Activated CD4-positive, alpha-beta T cell treated with anti-CD3 and anti-CD28 coated beads for 36 hours (primary cell): Measurements from ENCODE around the gene TMEM92. TPM values are rescaled to one million over a fixed set of nuclear protein-coding genes. Genes with fewer than 3 reads are reported as not detected.

Experiments
- ATAC-seq: fragments of 200-7000 bp; cut with Tn5 transposase; one replicate; pipeline ENCODE4 v1.10.0; 2021; ENCODE audit warnings: mild to moderate bottlenecking, moderate library complexity
- CTCF ChIA-PET: fragments of 350-600 bp; sonication (Branson Sonifier 250); formaldehyde crosslinking; loops from one replicate; lab custom pipeline; 2021; ENCODE audit warnings: antibody characterized with exemption; lab: Charles Lee
- POLR2A ChIA-PET: fragments of 350-600 bp; sonication (Branson Sonifier 250); formaldehyde crosslinking; loops from one replicate; lab custom pipeline; 2021; ENCODE audit warnings: antibody characterized with exemption, inconsistent platforms; lab: Charles Lee
- DNase-seq: peaks from one replicate; pipeline ENCODE4 v3.0.0-alpha.2; 2020
- H3K27ac Mint-ChIP-seq: one replicate; pipeline ENCODE4 v1.8.0; 2021; ENCODE audit warnings: mixed read lengths
- H3K27me3 Mint-ChIP-seq: one replicate; pipeline ENCODE4 v1.8.0; 2021; ENCODE audit warnings: mixed read lengths
- H3K36me3 Mint-ChIP-seq: one replicate; pipeline ENCODE4 v1.8.0; 2021; ENCODE audit warnings: low read depth, mixed read lengths
- H3K4me1 Mint-ChIP-seq: one replicate; pipeline ENCODE4 v1.8.0; 2021; ENCODE audit warnings: mixed read lengths
- H3K4me3 Mint-ChIP-seq: one replicate; pipeline ENCODE4 v1.8.0; 2021; ENCODE audit warnings: mild to moderate bottlenecking, moderate library complexity, mixed read lengths
- H3K9me3 Mint-ChIP-seq: one replicate; pipeline ENCODE4 v1.8.0; 2021; ENCODE audit warnings: low read depth, mixed read lengths
- intact Hi-C, 2 experiments: fragments of 100-400 bp; cut with DNase I in 1 of 2; cut with micrococcal nuclease in 1 of 2; formaldehyde crosslinking; loops; one replicate each; pipeline versions ENCODE4 v1.14.2 to v1.15.1; 2022 to 2024; cut with DNase I, micrococcal nuclease
- total RNA-seq, 2 experiments: library from RNA; stranded (reverse); gene quantifications; one replicate each; pipeline ENCODE4 v1.2.3, GENCODE V29; 2021

Gene TMEM92
- total RNA-seq, 2 experiments from 2014 or later: 0.23 TPM

GRCh38 chr17:50263331-50264262 is 10.7 kb upstream of the TMEM92 start:
- peaks cover 2% of the 10 kb centered on the region for H3K27me3 Mint-ChIP-seq
- intact Hi-C loops: no loop called here
- no peaks in the 10 kb centered on the region for H3K36me3 Mint-ChIP-seq
- ChIA-PET POLR2A (no interaction called here), CTCF (interaction anchor here (0.8 to 1.4 kb wide), 2 partner anchors 8 to 11 kb away, joined by 4 to 5 read pairs; no protein-coding TSS in a partner anchor)
- no peaks in the 10 kb centered on the region for H3K9me3 Mint-ChIP-seq
- no peak for ATAC-seq
- no peak overlapping the region for H3K4me3 Mint-ChIP-seq
- no peak overlapping the region for H3K27ac Mint-ChIP-seq
- DNase-seq: no peak
- H3K4me1 Mint-ChIP-seq: no peaks in the 10 kb centered on the region

GRCh38 chr17:50264263-50265113 is 9.8 kb upstream of the TMEM92 start:
- ChIA-PET POLR2A (no interaction called here), CTCF (interaction anchor here (1.3 to 1.8 kb wide), 2 partner anchors 10 to 63 kb away, joined by 4 to 5 read pairs; partner anchors contain the start of genes COL1A1 and TMEM92)
- DNase-seq (no peak), ATAC-seq (no peak)
- peaks cover 2% of the 10 kb centered on the region for H3K27me3 Mint-ChIP-seq
- no peaks in the 10 kb centered on the region for H3K4me1 Mint-ChIP-seq
- no peak overlapping the region for H3K27ac Mint-ChIP-seq
- H3K36me3 Mint-ChIP-seq: no peaks in the 10 kb centered on the region
- no peak overlapping the region for H3K4me3 Mint-ChIP-seq
- intact Hi-C loops: no loop called here
- no peaks in the 10 kb centered on the region for H3K9me3 Mint-ChIP-seq

- H3K27me3 Mint-ChIP-seq: peaks cover 2% of the 10 kb centered on the region
- H3K27ac Mint-ChIP-seq: no peak overlapping the region
- no peaks in the 10 kb centered on the region for H3K36me3 Mint-ChIP-seq
- ATAC-seq (no peak), DNase-seq (no peak)
- ChIA-PET POLR2A (no interaction called here), CTCF (interaction anchor here (1.3 to 1.8 kb wide), 3 partner anchors 9 to 64 kb away, joined by 4 to 5 read pairs (median 4); partner anchors contain the start of genes COL1A1 and TMEM92)
- H3K9me3 Mint-ChIP-seq: no peaks in the 10 kb centered on the region
- no peaks in the 10 kb centered on the region for H3K4me1 Mint-ChIP-seq
- intact Hi-C loops: no loop called here
- H3K4me3 Mint-ChIP-seq: no peak overlapping the region
These were observed 9.1 kb upstream of the TMEM92 start for GRCh38 chr17:50265212-50265611.

- no peak overlapping the region for H3K27ac Mint-ChIP-seq
- no peak overlapping the region for H3K4me3 Mint-ChIP-seq
- H3K36me3 Mint-ChIP-seq: no peaks in the 10 kb centered on the region
- H3K4me1 Mint-ChIP-seq: no peaks in the 10 kb centered on the region
- peaks cover 2% of the 10 kb centered on the region for H3K27me3 Mint-ChIP-seq
- POLR2A ChIA-PET: no interaction called here
- ATAC-seq: no peak
- no peak for DNase-seq
- CTCF ChIA-PET: interaction anchor here (1.3 to 1.8 kb wide), 3 partner anchors 9 to 64 kb away, joined by 4 to 5 read pairs (median 4); partner anchors contain the start of genes COL1A1 and TMEM92
- intact Hi-C loops: no loop called here
- H3K9me3 Mint-ChIP-seq: no peaks in the 10 kb centered on the region
These were observed 8.5 kb upstream of the TMEM92 start for GRCh38 chr17:50265690-50266315.

- CTCF ChIA-PET: interaction anchor here (1.3 to 3.7 kb wide), 3 partner anchors 8 to 65 kb away, joined by 4 to 29 read pairs (median 5); partner anchors contain the start of genes COL1A1 and TMEM92
- Mint-ChIP-seq H3K27me3 (peaks cover 2% of the 10 kb centered on the region), H3K4me3 (no peak overlapping the region), H3K27ac (no peak overlapping the region), H3K4me1 (no peaks in the 10 kb centered on the region), H3K9me3 (no peaks in the 10 kb centered on the region), H3K36me3 (no peaks in the 10 kb centered on the region)
- POLR2A ChIA-PET: no interaction called here
- DNase-seq (no peak), ATAC-seq (no peak)
- intact Hi-C loops: no loop called here
These were observed 7.7 kb upstream of the TMEM92 start for GRCh38 chr17:50266384-50267073.

GRCh38 chr17:50267074-50267841 is 7.0 kb upstream of the TMEM92 start:
- ATAC-seq (no peak), DNase-seq (peak; percentile 3)
- H3K27me3 Mint-ChIP-seq: peaks cover 4% of the 10 kb centered on the region
- no peaks in the 10 kb centered on the region for H3K4me1 Mint-ChIP-seq
- H3K9me3 Mint-ChIP-seq: no peaks in the 10 kb centered on the region
- no peak overlapping the region for H3K27ac Mint-ChIP-seq
- CTCF ChIA-PET: interaction anchor here (0.5 to 3.7 kb wide), 6 partner anchors 50 to 381 kb away, joined by 3 to 29 read pairs (median 4); partner anchors contain the start of gene COL1A1
- POLR2A ChIA-PET: no interaction called here
- intact Hi-C loops: no loop called here
- H3K36me3 Mint-ChIP-seq: no peaks in the 10 kb centered on the region
- H3K4me3 Mint-ChIP-seq: no peak overlapping the region

- peaks cover 10% of the 10 kb centered on the region for H3K27me3 Mint-ChIP-seq
- no peak overlapping the region for H3K4me3 Mint-ChIP-seq
- H3K4me1 Mint-ChIP-seq: peaks cover 5% of the 10 kb centered on the region
- H3K9me3 Mint-ChIP-seq: no peaks in the 10 kb centered on the region
- CTCF ChIA-PET: interaction anchor here (0.6 to 3.7 kb wide), 8 partner anchors 51 to 988 kb away, joined by 3 to 29 read pairs (median 4); partner anchors contain the start of gene COL1A1
- ATAC-seq: no peak
- H3K27ac Mint-ChIP-seq: no peak overlapping the region
- POLR2A ChIA-PET: no interaction called here
- peak; percentile 1 for DNase-seq
- intact Hi-C loops: no loop called here
- no peaks in the 10 kb centered on the region for H3K36me3 Mint-ChIP-seq
These were observed 6.2 kb upstream of the TMEM92 start for GRCh38 chr17:50268026-50268425.

GRCh38 chr17:50268743-50269275 is 5.5 kb upstream of the TMEM92 start:
- ATAC-seq (no peak), DNase-seq (peak; percentile 3)
- POLR2A ChIA-PET: no interaction called here
- Mint-ChIP-seq H3K4me3 (no peak overlapping the region), H3K27me3 (peaks cover 12% of the 10 kb centered on the region), H3K27ac (no peak overlapping the region), H3K36me3 (no peaks in the 10 kb centered on the region), H3K4me1 (peaks cover 5% of the 10 kb centered on the region), H3K9me3 (no peaks in the 10 kb centered on the region)
- CTCF ChIA-PET: interaction anchor here (0.7 to 3.7 kb wide), 12 partner anchors 13 to 175 kb away, joined by 3 to 29 read pairs (median 4); partner anchors contain the start of gene COL1A1
- intact Hi-C loops: no loop called here

- ChIA-PET POLR2A (no interaction called here), CTCF (interaction anchor here (0.7 to 3.7 kb wide), 13 partner anchors 12 to 176 kb away, joined by 3 to 29 read pairs (median 3); partner anchors contain the start of gene COL1A1)
- peak; percentile 86 for DNase-seq
- H3K9me3 Mint-ChIP-seq: no peaks in the 10 kb centered on the region
- H3K27me3 Mint-ChIP-seq: peaks cover 16% of the 10 kb centered on the region
- H3K36me3 Mint-ChIP-seq: no peaks in the 10 kb centered on the region
- intact Hi-C loops: loop anchor here in 1 of 2 experiments (1.0 to 2.0 kb wide), 2 partner anchors 27 to 68 kb away; partner anchors contain the start of gene COL1A1
- peaks cover 5% of the 10 kb centered on the region for H3K4me1 Mint-ChIP-seq
- no peak overlapping the region for H3K27ac Mint-ChIP-seq
- H3K4me3 Mint-ChIP-seq: no peak overlapping the region
- peak; percentile 97 for ATAC-seq
These were observed 4.5 kb upstream of the TMEM92 start for GRCh38 chr17:50269477-50270434.
